ENCODE data around the gene GYPC. TPM values are rescaled to one million over a fixed set of nuclear protein-coding genes. Genes with fewer than 3 reads are reported as not detected.

GYPC gene
- total RNA-seq, 3 donors from 2014 or later: 61.6 to 181 (median 127) TPM

DNA sequence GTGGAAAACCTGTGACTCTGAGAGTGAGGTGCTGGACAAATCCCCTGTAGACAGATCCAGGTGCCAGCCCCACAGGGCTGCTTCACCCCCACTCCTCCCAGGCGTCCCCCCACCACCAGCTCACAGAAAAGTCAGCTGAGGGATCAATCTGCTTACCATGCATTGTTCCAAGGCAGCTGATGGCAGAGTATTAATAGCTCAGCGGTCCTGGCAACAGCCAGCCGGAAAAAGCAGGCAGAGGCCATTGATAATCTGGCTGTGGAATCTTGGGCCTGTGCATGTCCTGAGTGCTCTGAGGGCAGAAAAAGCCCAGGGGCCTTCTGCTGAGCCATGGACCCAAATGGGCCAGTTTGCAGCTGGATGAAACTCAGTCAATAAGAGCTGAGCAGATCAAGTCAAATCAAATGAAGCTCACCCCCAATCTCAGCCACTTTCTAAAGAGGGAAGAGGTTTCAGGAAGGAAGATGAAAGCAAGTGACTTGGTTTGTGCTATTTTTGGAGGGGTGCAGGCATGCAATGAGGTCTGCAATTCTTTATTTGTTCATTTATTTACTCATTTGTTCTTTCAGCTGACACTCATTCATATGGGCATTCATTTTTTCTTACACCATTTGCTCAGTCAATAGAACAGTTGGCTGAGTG is 63.4 kb downstream of the GYPC start:
- intact Hi-C loops (cut with DNase I; ENCODE audit: low total_unique reads): no loop called here
- H3K36me3 ChIP-seq: no peaks in the 10 kb centered on the region
- DNase-seq (ENCODE audit: low spot score in 2 of 2): no peak
- H3K4me1 ChIP-seq: no peaks in the 10 kb centered on the region
- H3K27me3 ChIP-seq: no peaks in the 10 kb centered on the region
- H3K27ac ChIP-seq: no peak overlapping the region
- TF ChIP-seq, protein P1, sequence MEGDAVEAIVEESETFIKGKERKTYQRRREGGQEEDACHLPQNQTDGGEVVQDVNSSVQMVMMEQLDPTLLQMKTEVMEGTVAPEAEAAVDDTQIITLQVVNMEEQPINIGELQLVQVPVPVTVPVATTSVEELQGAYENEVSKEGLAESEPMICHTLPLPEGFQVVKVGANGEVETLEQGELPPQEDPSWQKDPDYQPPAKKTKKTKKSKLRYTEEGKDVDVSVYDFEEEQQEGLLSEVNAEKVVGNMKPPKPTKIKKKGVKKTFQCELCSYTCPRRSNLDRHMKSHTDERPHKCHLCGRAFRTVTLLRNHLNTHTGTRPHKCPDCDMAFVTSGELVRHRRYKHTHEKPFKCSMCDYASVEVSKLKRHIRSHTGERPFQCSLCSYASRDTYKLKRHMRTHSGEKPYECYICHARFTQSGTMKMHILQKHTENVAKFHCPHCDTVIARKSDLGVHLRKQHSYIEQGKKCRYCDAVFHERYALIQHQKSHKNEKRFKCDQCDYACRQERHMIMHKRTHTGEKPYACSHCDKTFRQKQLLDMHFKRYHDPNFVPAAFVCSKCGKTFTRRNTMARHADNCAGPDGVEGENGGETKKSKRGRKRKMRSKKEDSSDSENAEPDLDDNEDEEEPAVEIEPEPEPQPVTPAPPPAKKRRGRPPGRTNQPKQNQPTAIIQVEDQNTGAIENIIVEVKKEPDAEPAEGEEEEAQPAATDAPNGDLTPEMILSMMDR (IDR thresholded peaks at IDR 0.05): no peak
- H3K9me3 ChIP-seq: no peaks in the 10 kb centered on the region
- H3K4me3 ChIP-seq: no peak overlapping the region

GRCh38 chr2:126719833-126720351 is 63.9 kb downstream of the GYPC start:
- no peaks in the 10 kb centered on the region for H3K4me1 ChIP-seq
- H3K4me3 ChIP-seq: no peak overlapping the region
- no peaks in the 10 kb centered on the region for H3K36me3 ChIP-seq
- no peak overlapping the region for H3K27ac ChIP-seq
- no peak for DNase-seq (ENCODE audit: low spot score in 2 of 2)
- TF ChIP-seq, protein P1 (IDR thresholded peaks at IDR 0.05): no peak
- no peak for TF ChIP-seq POLR2A (IDR thresholded peaks at IDR 0.05)
- TF ChIP-seq POLR2AphosphoS5 (IDR thresholded peaks at IDR 0.05): no peak
- H3K9me3 ChIP-seq: peaks cover 3% of the 10 kb centered on the region in 2 donors
- intact Hi-C loops (cut with DNase I; ENCODE audit: low total_unique reads): no loop called here
- H3K27me3 ChIP-seq: no peaks in the 10 kb centered on the region

GRCh38 chr2:126720638-126721037 is 64.7 kb downstream of the GYPC start:
- intact Hi-C loops (cut with DNase I; ENCODE audit: low total_unique reads): no loop called here
- no peak overlapping the region for H3K4me3 ChIP-seq
- DNase-seq (ENCODE audit: low spot score in 2 of 2): no peak
- peaks cover 9 to 10% of the 10 kb centered on the region in 2 donors for H3K9me3 ChIP-seq
- H3K4me1 ChIP-seq: no peaks in the 10 kb centered on the region
- no peaks in the 10 kb centered on the region for H3K36me3 ChIP-seq
- H3K27ac ChIP-seq: no peak overlapping the region
- H3K27me3 ChIP-seq: no peaks in the 10 kb centered on the region
- TF ChIP-seq POLR2AphosphoS5 (IDR thresholded peaks at IDR 0.05): no peak
- TF ChIP-seq, protein P1 (IDR thresholded peaks at IDR 0.05): no peak
- no peak for TF ChIP-seq POLR2A (IDR thresholded peaks at IDR 0.05)

GRCh38 chr2:126722081-126722480 is 66.1 kb downstream of the GYPC start:
- H3K27me3 ChIP-seq: no peaks in the 10 kb centered on the region
- no peaks in the 10 kb centered on the region for H3K4me1 ChIP-seq
- H3K9me3 ChIP-seq: peaks cover 9 to 15% of the 10 kb centered on the region in 2 donors
- H3K27ac ChIP-seq: no peak overlapping the region
- TF ChIP-seq, protein P1 (IDR thresholded peaks at IDR 0.05): no peak
- TF ChIP-seq POLR2AphosphoS5 (IDR thresholded peaks at IDR 0.05) (no peak), POLR2A (IDR thresholded peaks at IDR 0.05) (no peak)
- intact Hi-C loops (cut with DNase I; ENCODE audit: low total_unique reads): no loop called here
- no peaks in the 10 kb centered on the region for H3K36me3 ChIP-seq
- no peak overlapping the region for H3K4me3 ChIP-seq
- no peak for DNase-seq (ENCODE audit: low spot score in 2 of 2)

- no peak for DNase-seq (ENCODE audit: low spot score in 2 of 2)
- Histone ChIP-seq H3K4me3 (no peak overlapping the region), H3K27me3 (no peaks in the 10 kb centered on the region), H3K4me1 (no peaks in the 10 kb centered on the region), H3K27ac (no peak overlapping the region), H3K9me3 (peaks cover 9 to 15% of the 10 kb centered on the region in 2 donors), H3K36me3 (no peaks in the 10 kb centered on the region)
- no peak for TF ChIP-seq POLR2A (IDR thresholded peaks at IDR 0.05)
- TF ChIP-seq, protein P1 (IDR thresholded peaks at IDR 0.05): no peak
- no peak for TF ChIP-seq POLR2AphosphoS5 (IDR thresholded peaks at IDR 0.05)
- intact Hi-C loops (cut with DNase I; ENCODE audit: low total_unique reads): no loop called here
Measured at GRCh38 chr2:126722546-126722945, 66.6 kb downstream of the GYPC start.
